CD4-positive, alpha-beta T cell treated with Interferon gamma for 1 hour (primary cell): ENCODE measurements around the gene PLA2G15.
"Not testable (repeated sequence)": the region's sequence is repeated elsewhere in the genome, so short reads cannot be mapped to it uniquely, and the experiment has no call there.

Source experiments
- DNase-seq: peaks from one replicate; pipeline ENCODE4 v3.0.0-alpha.2; 2020

The PLA2G15 gene

GRCh38 chr16:68281368-68282063 lies 36.3 kb downstream of the PLA2G15 start:
- DNase-seq, result no peak

GRCh38 chr16:68282064-68282452 lies 36.9 kb downstream of the PLA2G15 start:
- no peak for DNase-seq

GRCh38 chr16:68283346-68283745 lies 38.2 kb downstream of the PLA2G15 start:
- DNase-seq, result no peak

GRCh38 chr16:68283801-68284598 lies 38.8 kb downstream of the PLA2G15 start:
- DNase-seq, result no peak

- DNase-seq, result peak; percentile 44
Observed at GRCh38 chr16:68284847-68285246, 39.7 kb downstream of the PLA2G15 start.

GRCh38 chr16:68285683-68286082 lies 40.5 kb downstream of the PLA2G15 start:
- DNase-seq, result no peak

- DNase-seq, result peak; percentile 28
Observed at GRCh38 chr16:68286153-68287074, 41.2 kb downstream of the PLA2G15 start.

- peak; percentile 41 for DNase-seq
Observed at GRCh38 chr16:68287276-68288251, 42.4 kb downstream of the PLA2G15 start.

- DNase-seq, result no peak
Observed at GRCh38 chr16:68288252-68288650, 43.1 kb downstream of the PLA2G15 start.

- not testable (repeated sequence) for DNase-seq
Observed at GRCh38 chr16:68288796-68289195, 43.6 kb downstream of the PLA2G15 start.

- DNase-seq, result no peak
Observed at GRCh38 chr16:68289202-68289601, 44.0 kb downstream of the PLA2G15 start.

GRCh38 chr16:68289621-68290329 lies 44.6 kb downstream of the PLA2G15 start:
- peak; percentile 57 for DNase-seq

GRCh38 chr16:68290450-68290849 lies 45.3 kb downstream of the PLA2G15 start:
- DNase-seq, result no peak

- DNase-seq, result no peak
Observed at GRCh38 chr16:68291227-68291626, 46.1 kb downstream of the PLA2G15 start.

GRCh38 chr16:68292425-68292824 lies 47.3 kb downstream of the PLA2G15 start:
- DNase-seq, result no peak

- DNase-seq, result no peak
Observed at GRCh38 chr16:68296291-68296690, 51.1 kb downstream of the PLA2G15 start.

GRCh38 chr16:68296693-68297092 lies 51.5 kb downstream of the PLA2G15 start:
- DNase-seq, result no peak

- DNase-seq, result no peak
Observed at GRCh38 chr16:68297908-68298307, 52.7 kb downstream of the PLA2G15 start.

GRCh38 chr16:68298312-68298711 lies 53.1 kb downstream of the PLA2G15 start:
- DNase-seq, result no peak

GRCh38 chr16:68298907-68299561 lies 53.9 kb downstream of the PLA2G15 start:
- no peak for DNase-seq
